AG08395 (cell line): ENCODE results near the gene GCC2.
"Not testable (repeated sequence)": the region's sequence is repeated elsewhere in the genome, so short reads cannot be mapped to it uniquely, and the experiment has no call there.

ENCODE experiments used
- DNase-seq: peaks from one replicate; pipeline ENCODE4 v3.0.0; 2012; ENCODE audit warnings: mixed read lengths, low spot score

The GCC2 gene

GRCh38 chr2:108524688-108525087 lies 75.7 kb downstream of the GCC2 start:
- DNase-seq = not testable (repeated sequence)

- not testable (repeated sequence) for DNase-seq
Measured at GRCh38 chr2:108525258-108525657, 76.3 kb downstream of the GCC2 start.

- no peak for DNase-seq
Measured at GRCh38 chr2:108531674-108532055, 82.7 kb downstream of the GCC2 start.

GRCh38 chr2:108533832-108534583 lies 85.0 kb downstream of the GCC2 start, which contains the start of gene LIMS1:
TSS of gene LIMS1 (plus strand) at chr2:108534470. CDS start at chr2:108534563, 93 bp downstream.
- peak; percentile 97 for DNase-seq

- peak; percentile 26 for DNase-seq
Measured at GRCh38 chr2:108534584-108535356, 85.8 kb downstream of the GCC2 start.

GRCh38 chr2:108535357-108535631 lies 86.3 kb downstream of the GCC2 start:
- no peak for DNase-seq

- no peak for DNase-seq
Measured at GRCh38 chr2:108536133-108536780, 87.3 kb downstream of the GCC2 start.

GRCh38 chr2:108536911-108537310 lies 87.9 kb downstream of the GCC2 start:
- no peak for DNase-seq

GRCh38 chr2:108538000-108538625 lies 89.1 kb downstream of the GCC2 start:
- no peak for DNase-seq

- no peak for DNase-seq
Measured at GRCh38 chr2:108541451-108541850, 92.4 kb downstream of the GCC2 start.

- peak; percentile 54 for DNase-seq
Measured at GRCh38 chr2:108542071-108542470, 93.1 kb downstream of the GCC2 start.

GRCh38 chr2:108547606-108548005 lies 98.6 kb downstream of the GCC2 start:
- DNase-seq = no peak

GRCh38 chr2:108548208-108549003 lies 99.4 kb downstream of the GCC2 start:
- no peak for DNase-seq

- DNase-seq = no peak
Measured at GRCh38 chr2:108552566-108552965, 103.6 kb downstream of the GCC2 start.

- no peak for DNase-seq
Measured at GRCh38 chr2:108553209-108553919, 104.4 kb downstream of the GCC2 start.

GRCh38 chr2:108554528-108554927 lies 105.5 kb downstream of the GCC2 start:
- no peak for DNase-seq

GRCh38 chr2:108555572-108555971 lies 106.6 kb downstream of the GCC2 start:
- no peak for DNase-seq

- DNase-seq = not testable (repeated sequence)
Measured at GRCh38 chr2:108556581-108556980, 107.6 kb downstream of the GCC2 start.
